Body of pancreas (tissue), 4 donors: Measurements from ENCODE around the gene CSF1. TPM values are rescaled to one million over a fixed set of nuclear protein-coding genes. Genes with fewer than 3 reads are reported as not detected.

Experiments used
- ATAC-seq: fragments of 150-250 bp; one replicate; pipeline ENCODE4 v1.9.1; 2016
- DNase-seq, 4 donors: peaks; one replicate each; pipeline ENCODE4 v3.0.0-alpha.2; 2019
- H3K27ac ChIP-seq, 4 donors: fragments of 200-600 bp; sonication (generic); 1 replicate in 3 of 4; 2 replicates in 1 of 4; pipeline versions ENCODE4 v1.5.1 to v1.6.1; 2016 to 2019; ENCODE audit warnings: mild to moderate bottlenecking in 1 of 4, mixed read lengths in 1 of 4, moderate library complexity in 1 of 4
- H3K27me3 ChIP-seq, 2 donors: fragments of 200-600 bp; sonication (generic); one replicate each; pipeline ENCODE4 v1.6.0; 2016; ENCODE audit warnings: mild to moderate bottlenecking in 1 of 2
- H3K36me3 ChIP-seq, 2 donors: fragments of 200-600 bp; sonication (generic); replicated peaks in 1 of 2; 2 replicates each; pipeline ENCODE4 v1.5.1; 2016; ENCODE audit warnings: low read depth in 2 of 2; ENCODE audit not compliant: insufficient read depth in 1 of 2
- H3K4me1 ChIP-seq: fragments of 200-600 bp; sonication (generic); one replicate; pipeline ENCODE4 v1.6.0; 2016
- H3K4me3 ChIP-seq, 2 donors: fragments of 200-600 bp; sonication (generic); 1 replicate in 1 of 2; 2 replicates in 1 of 2; pipeline ENCODE4 v1.5.1; 2016 to 2019
- H3K9me3 ChIP-seq, 3 donors: fragments of 200-600 bp; sonication (generic); 1 replicate in 2 of 3; 2 replicates in 1 of 3; pipeline ENCODE4 v1.5.1; 2016
- POLR2A ChIP-seq, 3 donors: fragments of 450-650 bp; IDR thresholded peaks; one replicate each; pipeline ENCODE4 v1.6.1; 2016; ENCODE audit warnings: antibody characterized with exemption in 3 of 3, mild to moderate bottlenecking in 2 of 3
- WGBS, 2 donors: methylation state at CpG; one replicate each; pipeline ENCODE4 v1.1.5; 2017; 5-methylcytosine and 5-hydroxymethylcytosine counted together
- intact Hi-C: fragments of 100-400 bp; cut with DNase I; formaldehyde crosslinking; loops from one replicate; pipeline ENCODE4 v1.15.1; 2023
- total RNA-seq, 2 donors: library from RNA; depleted of rRNA; stranded (reverse); fragments of >200 nt; gene quantifications; one replicate each; pipeline ENCODE4 v1.1.0, GENCODE V29; 2016
- TF ChIP-seq, protein P1 (sequence below), 7 experiments: fragments of 450-650 bp in 4 of 7; fragments of 200-600 bp in 3 of 7; sonication (generic) in 3 of 7; IDR thresholded peaks; one replicate each; pipeline ENCODE4 v1.5.1; 2016 to 2019; ENCODE audit warnings: antibody characterized with exemption in 7 of 7

Gene CSF1
- total RNA-seq, 2 donors from 2014 or later, result 26.7 to 60.7 TPM

DNA sequence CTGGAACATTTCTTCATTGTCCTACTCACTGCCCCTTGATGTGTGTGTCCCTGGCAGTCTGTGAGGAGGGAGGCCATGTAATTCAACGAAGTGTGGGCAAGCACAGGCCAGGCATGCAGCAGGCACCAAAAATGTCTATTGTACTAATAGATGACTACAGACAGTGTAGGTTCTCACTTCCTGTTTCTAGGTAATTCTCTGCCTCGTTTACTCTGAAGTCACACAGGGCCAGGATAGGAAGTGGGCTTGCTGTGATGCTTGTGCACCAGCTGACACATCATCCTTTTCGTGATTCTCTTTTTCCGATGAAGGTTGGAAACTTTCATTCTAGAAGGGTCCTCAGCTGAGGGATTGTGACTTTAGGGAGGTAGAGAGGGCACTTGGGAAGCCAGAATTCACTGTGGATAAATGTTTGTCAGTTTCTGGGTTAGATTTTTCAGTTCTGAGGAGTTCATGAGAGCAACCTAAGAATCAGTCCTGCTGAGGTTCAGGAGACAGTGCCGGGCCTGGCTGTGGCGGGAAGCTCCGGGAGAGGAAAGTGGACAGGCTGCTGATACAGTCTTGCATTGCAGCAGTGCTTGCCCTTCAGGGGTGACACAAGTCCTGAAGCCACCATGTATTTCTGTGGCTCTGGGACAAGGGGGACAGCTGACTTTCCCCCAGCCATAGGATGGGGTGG, 4.3 kb upstream of the CSF1 start:
- Histone ChIP-seq H3K27ac (no peak overlapping the region), H3K4me3 (no peak overlapping the region), H3K27me3 (no peaks in the 10 kb centered on the region), H3K9me3 (no peaks in the 10 kb centered on the region), H3K36me3 (no peaks in the 10 kb centered on the region), H3K4me1 (peaks cover 45% of the 10 kb centered on the region)
- no peak for TF ChIP-seq POLR2A (IDR thresholded peaks at IDR 0.05)
- TF ChIP-seq, protein P1, sequence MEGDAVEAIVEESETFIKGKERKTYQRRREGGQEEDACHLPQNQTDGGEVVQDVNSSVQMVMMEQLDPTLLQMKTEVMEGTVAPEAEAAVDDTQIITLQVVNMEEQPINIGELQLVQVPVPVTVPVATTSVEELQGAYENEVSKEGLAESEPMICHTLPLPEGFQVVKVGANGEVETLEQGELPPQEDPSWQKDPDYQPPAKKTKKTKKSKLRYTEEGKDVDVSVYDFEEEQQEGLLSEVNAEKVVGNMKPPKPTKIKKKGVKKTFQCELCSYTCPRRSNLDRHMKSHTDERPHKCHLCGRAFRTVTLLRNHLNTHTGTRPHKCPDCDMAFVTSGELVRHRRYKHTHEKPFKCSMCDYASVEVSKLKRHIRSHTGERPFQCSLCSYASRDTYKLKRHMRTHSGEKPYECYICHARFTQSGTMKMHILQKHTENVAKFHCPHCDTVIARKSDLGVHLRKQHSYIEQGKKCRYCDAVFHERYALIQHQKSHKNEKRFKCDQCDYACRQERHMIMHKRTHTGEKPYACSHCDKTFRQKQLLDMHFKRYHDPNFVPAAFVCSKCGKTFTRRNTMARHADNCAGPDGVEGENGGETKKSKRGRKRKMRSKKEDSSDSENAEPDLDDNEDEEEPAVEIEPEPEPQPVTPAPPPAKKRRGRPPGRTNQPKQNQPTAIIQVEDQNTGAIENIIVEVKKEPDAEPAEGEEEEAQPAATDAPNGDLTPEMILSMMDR (IDR thresholded peaks at IDR 0.05), result no peak
- WGBS, 2 donors, result 79 to 84% methylated on average over 7 of the region's 7 CpGs
- no peak for ATAC-seq
- DNase-seq, result no peak
- intact Hi-C loops, result no loop called here

DNA sequence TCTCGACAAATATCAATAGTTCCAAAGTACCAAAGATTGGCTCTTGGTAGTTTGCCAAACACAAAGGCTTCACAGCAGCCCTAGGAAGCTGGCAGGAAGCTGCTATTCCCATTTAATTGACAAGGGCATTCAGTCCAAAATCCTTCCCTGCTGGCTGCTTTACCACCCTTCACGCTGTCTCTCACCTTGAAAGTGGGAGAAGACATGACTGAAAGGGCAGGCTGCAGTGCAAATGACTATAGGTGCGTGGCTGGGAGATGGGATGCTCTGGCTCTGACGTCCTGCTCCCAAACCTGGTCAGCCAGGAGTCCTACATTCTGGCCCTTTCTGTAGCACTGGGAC, 3.8 kb upstream of the CSF1 start:
- Histone ChIP-seq H3K27me3 (no peaks in the 10 kb centered on the region), H3K27ac (no peak overlapping the region), H3K9me3 (no peaks in the 10 kb centered on the region), H3K4me1 (peaks cover 44% of the 10 kb centered on the region), H3K36me3 (no peaks in the 10 kb centered on the region), H3K4me3 (no peak overlapping the region)
- ATAC-seq, result no peak
- intact Hi-C loops, result no loop called here
- TF ChIP-seq, protein P1 (IDR thresholded peaks at IDR 0.05), result no peak
- no peak for TF ChIP-seq POLR2A (IDR thresholded peaks at IDR 0.05)
- no peak for DNase-seq
- WGBS, 2 donors, result 69 to 85% methylated on average over 3 to 4 of the region's 4 CpGs

DNA sequence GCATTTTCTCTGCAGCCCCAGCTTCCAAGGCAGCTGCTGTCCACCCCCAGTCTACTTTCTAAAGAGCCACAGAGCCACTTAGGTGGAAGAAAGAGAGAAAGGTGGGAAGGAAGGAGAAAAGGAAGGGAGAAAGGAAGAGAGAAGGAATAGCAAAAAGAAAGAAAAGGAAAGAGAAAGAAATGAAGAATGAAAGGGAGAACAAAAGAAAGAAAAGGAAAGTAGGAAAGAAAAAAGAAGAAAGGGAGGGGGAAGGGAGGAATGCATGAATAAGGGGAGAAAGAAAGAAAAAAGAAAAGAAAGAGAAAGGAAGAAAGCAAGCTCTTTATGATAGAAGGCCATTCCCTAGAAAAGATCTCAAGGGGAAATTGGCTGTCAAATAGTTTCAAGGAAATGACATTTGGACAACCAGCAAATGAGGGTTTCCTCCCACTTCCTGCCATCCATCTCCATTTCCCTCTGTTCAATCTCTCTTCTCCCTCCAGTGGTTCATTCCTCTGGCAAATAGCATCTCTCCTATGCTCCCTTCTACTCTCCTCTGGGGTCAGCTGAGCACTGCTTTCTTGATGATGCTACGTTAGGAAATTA, 3.4 kb upstream of the CSF1 start:
- ATAC-seq, result no peak
- Histone ChIP-seq H3K4me1 (peaks cover 43% of the 10 kb centered on the region), H3K4me3 (no peak overlapping the region), H3K27me3 (no peaks in the 10 kb centered on the region), H3K9me3 (no peaks in the 10 kb centered on the region), H3K36me3 (no peaks in the 10 kb centered on the region), H3K27ac (no peak overlapping the region)
- no peak for DNase-seq
- intact Hi-C loops, result no loop called here
- 93 to 100% methylated on average over 1 of the region's 1 CpG for WGBS, 2 donors
- TF ChIP-seq, protein P1 (IDR thresholded peaks at IDR 0.05), result no peak
- no peak for TF ChIP-seq POLR2A (IDR thresholded peaks at IDR 0.05)

DNA sequence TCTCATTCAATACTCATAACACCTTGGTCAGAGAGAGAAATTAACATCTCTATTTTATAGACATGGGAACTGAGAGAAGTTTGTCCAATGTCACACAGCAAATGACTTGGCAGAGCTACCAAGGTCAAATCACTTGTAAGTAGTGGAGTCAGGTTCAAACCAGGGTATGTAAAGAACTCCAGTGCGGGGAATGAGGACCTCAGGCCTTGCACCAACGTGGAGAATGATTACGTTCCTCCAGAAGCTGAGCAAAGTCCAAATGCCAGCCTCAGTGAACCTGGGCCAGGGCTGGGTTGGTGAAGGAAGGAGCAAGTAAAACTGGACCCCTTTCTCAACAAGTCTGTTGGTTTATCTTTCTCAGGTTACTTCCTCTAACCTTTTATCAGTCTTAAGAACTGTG, 1.8 kb upstream of the CSF1 start:
- H3K4me3 ChIP-seq, result no peak overlapping the region
- no peak for ATAC-seq
- 18 to 24% methylated on average over 3 of the region's 3 CpGs for WGBS, 2 donors
- H3K36me3 ChIP-seq, result no peaks in the 10 kb centered on the region
- intact Hi-C loops, result no loop called here
- no peaks in the 10 kb centered on the region for H3K9me3 ChIP-seq
- no peak for DNase-seq
- no peak overlapping the region for H3K27ac ChIP-seq
- no peak for TF ChIP-seq POLR2A (IDR thresholded peaks at IDR 0.05)
- TF ChIP-seq, protein P1 (IDR thresholded peaks at IDR 0.05), result no peak
- no peaks in the 10 kb centered on the region for H3K27me3 ChIP-seq
- peaks cover 46% of the 10 kb centered on the region for H3K4me1 ChIP-seq

DNA sequence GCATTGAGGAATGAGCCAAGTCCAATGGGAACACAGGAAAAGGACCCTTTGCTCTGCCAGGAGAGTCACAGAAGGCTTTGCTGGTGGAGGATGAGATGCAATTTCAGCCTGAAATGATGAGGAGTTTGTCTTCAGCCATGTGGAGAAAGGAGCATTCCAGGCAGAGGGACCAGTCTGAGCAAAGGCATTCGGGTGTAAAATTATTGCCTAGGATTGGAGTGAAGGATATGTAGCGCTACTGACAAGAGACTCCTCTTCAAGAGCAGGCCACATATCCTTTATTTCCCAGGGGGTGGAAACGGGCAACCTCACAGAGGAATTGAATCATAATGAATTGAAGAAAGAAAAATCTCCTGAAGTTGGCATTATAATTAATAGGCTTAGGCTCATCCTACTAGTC, 1.1 kb upstream of the CSF1 start:
- intact Hi-C loops, result no loop called here
- TF ChIP-seq, protein P1 (IDR thresholded peaks at IDR 0.05), result no peak
- no peak for TF ChIP-seq POLR2A (IDR thresholded peaks at IDR 0.05)
- Histone ChIP-seq H3K36me3 (no peaks in the 10 kb centered on the region), H3K27me3 (no peaks in the 10 kb centered on the region), H3K27ac (no peak overlapping the region), H3K4me1 (peaks cover 45% of the 10 kb centered on the region), H3K4me3 (no peak overlapping the region), H3K9me3 (no peaks in the 10 kb centered on the region)
- ATAC-seq, result no peak
- no peak for DNase-seq
- WGBS, 2 donors, result 81 to 88% methylated on average over 3 of the region's 3 CpGs
